Measurements from ENCODE around the gene FRAS1. TPM values are rescaled to one million over a fixed set of nuclear protein-coding genes. Genes with fewer than 3 reads are reported as not detected.

The FRAS1 gene
- total and polyA plus RNA-seq, 2 of the 8 experiments (the other 6 are each of a cell fraction or from before 2014, with no cell fraction given), result 38.5 to 109 TPM

DNA sequence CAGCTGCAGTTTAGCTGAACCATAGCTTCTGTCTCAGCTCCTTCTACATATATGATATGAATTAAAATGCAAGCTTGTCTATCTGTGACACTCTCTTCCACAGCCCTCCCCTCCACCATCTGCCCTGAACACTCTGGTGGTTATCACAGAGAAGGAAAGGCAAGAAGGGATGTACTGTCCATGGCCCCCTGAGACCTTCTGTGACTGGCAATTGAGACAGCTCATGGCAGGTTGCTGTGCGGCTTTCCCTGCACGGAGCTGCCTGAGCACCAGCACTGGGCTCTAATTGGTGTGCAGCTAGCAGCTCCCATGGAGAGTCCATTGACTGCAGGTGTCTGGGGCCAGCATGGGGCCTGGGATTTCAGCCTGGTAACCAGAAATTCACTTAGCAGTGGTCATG, 384.6 kb downstream of the FRAS1 start:
- no peak overlapping the region for H2AFZ ChIP-seq (ENCODE audit: low read length)
- H4K5ac ChIP-seq (ENCODE audit: insufficient read length, low read depth, low read length), result no peak overlapping the region
- peaks cover 3 to 71% (median 42%) of the 10 kb centered on the region in 4 experiments; a peak in 7 of 8 replicates for H3K36me3 ChIP-seq (ENCODE audit: control insufficient read depth in 2 of 4, insufficient read depth in 4 of 4, low read length in 3 of 4)
- H4K8ac ChIP-seq (ENCODE audit: extremely low read depth, insufficient read depth, low read length), result no peak overlapping the region
- no peak overlapping the region for H4K91ac ChIP-seq (replicated peaks; ENCODE audit: insufficient read length, low read length)
- H2BK12ac ChIP-seq (ENCODE audit: low read depth, low read length), result no peak overlapping the region
- H3K9ac ChIP-seq (replicated peaks in 1 of 4; ENCODE audit: extremely low read depth in 1 of 4, low read depth in 3 of 4, low read length in 3 of 4), result no peak overlapping the region
- H3K79me1 ChIP-seq (ENCODE audit: low read depth, low read length), result no peaks in the 10 kb centered on the region
- ChIA-PET POLR2A (ENCODE audit: partially characterized antibody) (interaction anchor here (0.9 to 1.3 kb wide), 2 partner anchors 12 to 382 kb away, joined by 3 read pairs; no protein-coding TSS in a partner anchor), CTCF (ENCODE audit: partially characterized antibody) (interaction anchor here (1.3 kb wide), 1 partner anchor 16 kb away, joined by 3 read pairs; no protein-coding TSS in a partner anchor)
- no peaks in the 10 kb centered on the region for H3K23me2 ChIP-seq (ENCODE audit: low read depth, low read length)
- H2BK15ac ChIP-seq (ENCODE audit: low read length), result no peak overlapping the region
- H3K9me3 ChIP-seq (ENCODE audit: insufficient read depth in 2 of 2, low read depth in 1 of 2, low read length in 1 of 2), result no peaks in the 10 kb centered on the region
- H3K4me1 ChIP-seq (replicated peaks in 1 of 4; ENCODE audit: control insufficient read depth in 3 of 4, insufficient read depth in 4 of 4, low read length in 3 of 4), result no peaks in the 10 kb centered on the region
- H3K4ac ChIP-seq (replicated peaks; ENCODE audit: insufficient read length, low read depth, low read length), result no peak overlapping the region
- no peaks in the 10 kb centered on the region for H3K27me3 ChIP-seq (replicated peaks in 1 of 4; ENCODE audit: control insufficient read depth in 3 of 4, extremely low read depth in 1 of 4, insufficient read depth in 3 of 4, low read length in 3 of 4)
- H3K56ac ChIP-seq (replicated peaks; ENCODE audit: insufficient read length, low read depth, low read length), result no peak overlapping the region
- no peak overlapping the region for H3K4me3 ChIP-seq (ENCODE audit: extremely low read depth in 1 of 4, insufficient read depth in 2 of 4, low read depth in 3 of 4, low read length in 4 of 4)
- no peak overlapping the region for H2BK5ac ChIP-seq (ENCODE audit: low read depth, low read length)
- no peak for FAIRE-seq
- no peak overlapping the region for H2BK20ac ChIP-seq (ENCODE audit: low read length)
- H3K4me2 ChIP-seq (ENCODE audit: insufficient read depth in 1 of 2, low read depth in 2 of 2, low read length in 2 of 2), result no peak overlapping the region
- H2AK5ac ChIP-seq (ENCODE audit: low read depth, low read length), result no peak overlapping the region
- H3K27ac ChIP-seq (ENCODE audit: low read depth, low read length), result no peak overlapping the region
- no peak for TF ChIP-seq BCL11A (IDR thresholded peaks at IDR 0.05; ENCODE audit: low read depth in 2 of 2, low read length in 2 of 2)
- no peak for TF ChIP-seq ASH2L (IDR thresholded peaks at IDR 0.05; ENCODE audit: low read length)
- TF ChIP-seq SUZ12 (IDR thresholded peaks at IDR 0.05; ENCODE audit: low read length), result no peak
- TF ChIP-seq RNF2 (IDR thresholded peaks at IDR 0.05; ENCODE audit: borderline replicate concordance, low read depth, low read length, missing control alignments, poor library complexity, severe bottlenecking), result no peak
- TF ChIP-seq CHD2 (IDR thresholded peaks at IDR 0.05; ENCODE audit: low read length), result no peak
- no peak for TF ChIP-seq CHD1 (IDR thresholded peaks at IDR 0.05; ENCODE audit: low read depth, low read length)
- no peak for TF ChIP-seq SP2 (IDR thresholded peaks at IDR 0.05; ENCODE audit: low read length)
- no peak for TF ChIP-seq MAFK (IDR thresholded peaks at IDR 0.05; ENCODE audit: low read depth, low read length)
- TF ChIP-seq JUND (IDR thresholded peaks at IDR 0.05; ENCODE audit: low read length), result no peak
- TF ChIP-seq TBP (IDR thresholded peaks at IDR 0.05; ENCODE audit: low read depth, low read length), result no peak
- TF ChIP-seq BACH1 (IDR thresholded peaks at IDR 0.05; ENCODE audit: low read length), result no peak
- no peaks in the 10 kb centered on the region for H3K79me2 ChIP-seq (ENCODE audit: control insufficient read depth in 1 of 2, insufficient read depth in 2 of 2, low read length in 2 of 2)
- H3K14ac ChIP-seq (ENCODE audit: insufficient read length), result no peak overlapping the region
- no peaks in the 10 kb centered on the region for H4K20me1 ChIP-seq (replicated peaks in 1 of 2; ENCODE audit: control insufficient read depth in 1 of 2, insufficient read depth in 2 of 2, low read length in 2 of 2)
- 95% methylated on average over 2 of the region's 2 CpGs; no CpG with 5 or more reads in 1 of the 2 experiments for WGBS, 2 experiments (ENCODE audit: extremely low coverage in 1 of 2, insufficient coverage in 1 of 2, insufficient read length in 1 of 2, insufficient replicate concordance in 2 of 2, low coverage in 1 of 2, low lambda C conversion rate in 2 of 2, missing lambda C conversion rate in 1 of 2)
- H3K18ac ChIP-seq (ENCODE audit: extremely low read depth, low read length), result no peak overlapping the region
- no peak overlapping the region for H3K23ac ChIP-seq (ENCODE audit: insufficient read length)
- H2BK120ac ChIP-seq (replicated peaks; ENCODE audit: low read depth, low read length), result no peak overlapping the region
- no peak for DNase-seq (ENCODE audit: low read depth in 1 of 2, low spot score in 2 of 2)

All from H1 (cell line).